Measurements from ENCODE around the gene FNDC11. TPM values are rescaled to one million over a fixed set of nuclear protein-coding genes. Genes with fewer than 3 reads are reported as not detected.
A peak's percentile ranks its signal among the peaks of the same experiment; 100 is the strongest.

Gene FNDC11
- total RNA-seq, 2 donors from 2014 or later = 0.66 to 2.9 TPM

DNA sequence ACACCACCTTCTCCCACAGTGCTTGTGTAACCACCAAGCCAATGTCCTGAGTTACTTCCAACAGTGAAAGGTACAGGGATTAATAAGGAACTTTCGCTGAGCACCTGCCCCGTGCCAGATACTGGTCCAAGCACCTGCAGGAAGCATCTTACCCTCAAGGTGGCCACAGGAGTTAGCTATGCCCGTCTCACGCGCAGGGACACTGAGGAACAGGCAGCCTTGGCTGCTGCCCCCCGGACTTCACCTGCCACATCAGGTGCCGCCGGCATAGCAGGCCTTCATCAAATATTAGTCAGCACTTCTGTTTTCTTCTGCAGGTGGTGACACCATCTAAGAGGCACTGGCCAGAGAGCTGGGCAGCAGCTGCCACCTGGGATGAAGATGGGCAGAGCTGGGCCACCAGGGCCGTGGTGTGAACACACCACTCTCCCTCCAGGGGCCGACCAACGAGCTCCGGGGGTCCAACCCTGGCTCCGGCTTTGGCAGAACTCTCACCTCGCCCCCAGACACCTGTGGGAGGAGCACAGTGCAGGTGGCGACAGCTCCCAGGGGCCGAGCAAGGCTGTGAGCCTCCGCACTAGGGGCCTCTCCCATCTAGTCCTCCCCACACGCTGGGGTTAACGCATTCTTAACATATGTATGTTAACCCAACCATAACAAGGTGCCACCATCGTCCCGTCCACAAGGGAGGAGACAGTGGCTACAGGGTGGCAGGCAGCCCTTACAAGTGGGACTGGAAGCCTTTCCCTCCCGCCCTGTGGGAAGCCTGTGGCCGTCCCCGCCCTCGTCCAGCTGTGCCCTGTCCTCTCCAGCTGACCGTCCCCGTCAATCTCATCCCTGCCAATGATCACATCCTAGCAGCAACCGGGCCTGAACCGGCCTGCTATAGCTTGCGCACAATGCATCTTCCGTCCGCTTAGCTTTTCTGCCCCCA lies 36.3 kb upstream of the FNDC11 start:
- ATAC-seq (no peak), DNase-seq (no peak)
- intact Hi-C loops (cut with DNase I) = no loop called here
- H3K27me3 ChIP-seq = peaks cover 0 to 1% of the 10 kb centered on the region in 2 donors
- WGBS, 2 donors = 86 to 92% methylated on average over 17 to 32 of the region's 32 CpGs
- no peak overlapping the region for H3K27ac ChIP-seq
- peaks cover 24% of the 10 kb centered on the region for H3K4me1 ChIP-seq
- TF ChIP-seq, protein P1, sequence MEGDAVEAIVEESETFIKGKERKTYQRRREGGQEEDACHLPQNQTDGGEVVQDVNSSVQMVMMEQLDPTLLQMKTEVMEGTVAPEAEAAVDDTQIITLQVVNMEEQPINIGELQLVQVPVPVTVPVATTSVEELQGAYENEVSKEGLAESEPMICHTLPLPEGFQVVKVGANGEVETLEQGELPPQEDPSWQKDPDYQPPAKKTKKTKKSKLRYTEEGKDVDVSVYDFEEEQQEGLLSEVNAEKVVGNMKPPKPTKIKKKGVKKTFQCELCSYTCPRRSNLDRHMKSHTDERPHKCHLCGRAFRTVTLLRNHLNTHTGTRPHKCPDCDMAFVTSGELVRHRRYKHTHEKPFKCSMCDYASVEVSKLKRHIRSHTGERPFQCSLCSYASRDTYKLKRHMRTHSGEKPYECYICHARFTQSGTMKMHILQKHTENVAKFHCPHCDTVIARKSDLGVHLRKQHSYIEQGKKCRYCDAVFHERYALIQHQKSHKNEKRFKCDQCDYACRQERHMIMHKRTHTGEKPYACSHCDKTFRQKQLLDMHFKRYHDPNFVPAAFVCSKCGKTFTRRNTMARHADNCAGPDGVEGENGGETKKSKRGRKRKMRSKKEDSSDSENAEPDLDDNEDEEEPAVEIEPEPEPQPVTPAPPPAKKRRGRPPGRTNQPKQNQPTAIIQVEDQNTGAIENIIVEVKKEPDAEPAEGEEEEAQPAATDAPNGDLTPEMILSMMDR (IDR thresholded peaks at IDR 0.05) = no peak
- TF ChIP-seq POLR2A (IDR thresholded peaks at IDR 0.05) = no peak
- no peak overlapping the region for H3K4me3 ChIP-seq
- H3K36me3 ChIP-seq (replicated peaks in 1 of 2; ENCODE audit: insufficient read depth in 1 of 2, low read depth in 2 of 2) = no peaks in the 10 kb centered on the region
- no peaks in the 10 kb centered on the region for H3K9me3 ChIP-seq

DNA sequence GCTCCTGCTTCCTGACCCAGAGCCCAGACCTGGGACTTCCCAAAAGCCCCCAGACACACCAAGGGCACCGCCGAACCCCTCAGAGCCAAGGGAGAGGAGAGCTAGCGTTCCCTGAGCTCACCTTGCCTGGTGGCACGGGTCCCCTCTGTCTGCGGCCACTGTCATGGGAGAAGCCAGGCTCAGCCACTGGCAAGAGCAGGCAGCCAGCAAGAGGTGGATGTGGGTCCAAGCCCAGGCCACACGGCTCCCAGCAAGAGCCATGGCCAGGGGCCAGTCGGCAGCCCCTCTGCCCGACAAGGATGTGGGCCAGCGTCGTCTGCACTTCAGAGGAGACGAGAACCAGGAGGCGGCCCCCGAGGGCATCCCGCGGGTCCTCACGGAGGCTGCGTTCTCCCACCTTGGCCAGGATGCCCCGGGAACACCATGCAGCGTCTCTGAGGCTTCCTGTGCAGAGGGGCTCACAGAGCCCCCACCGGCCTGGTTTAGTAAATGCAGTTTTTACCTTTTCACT lies 35.6 kb upstream of the FNDC11 start:
- ATAC-seq (no peak), DNase-seq (no peak)
- 75 to 82% methylated on average over 4 to 20 of the region's 20 CpGs for WGBS, 2 donors
- H3K4me1 ChIP-seq = peaks cover 24% of the 10 kb centered on the region
- H3K4me3 ChIP-seq = no peak overlapping the region
- no peaks in the 10 kb centered on the region for H3K36me3 ChIP-seq (replicated peaks in 1 of 2; ENCODE audit: insufficient read depth in 1 of 2, low read depth in 2 of 2)
- intact Hi-C loops (cut with DNase I) = no loop called here
- H3K27me3 ChIP-seq = no peaks in the 10 kb centered on the region
- H3K27ac ChIP-seq = no peak overlapping the region
- H3K9me3 ChIP-seq = no peaks in the 10 kb centered on the region
- TF ChIP-seq POLR2A (IDR thresholded peaks at IDR 0.05) = no peak
- TF ChIP-seq, protein P1 (IDR thresholded peaks at IDR 0.05) = no peak

DNA sequence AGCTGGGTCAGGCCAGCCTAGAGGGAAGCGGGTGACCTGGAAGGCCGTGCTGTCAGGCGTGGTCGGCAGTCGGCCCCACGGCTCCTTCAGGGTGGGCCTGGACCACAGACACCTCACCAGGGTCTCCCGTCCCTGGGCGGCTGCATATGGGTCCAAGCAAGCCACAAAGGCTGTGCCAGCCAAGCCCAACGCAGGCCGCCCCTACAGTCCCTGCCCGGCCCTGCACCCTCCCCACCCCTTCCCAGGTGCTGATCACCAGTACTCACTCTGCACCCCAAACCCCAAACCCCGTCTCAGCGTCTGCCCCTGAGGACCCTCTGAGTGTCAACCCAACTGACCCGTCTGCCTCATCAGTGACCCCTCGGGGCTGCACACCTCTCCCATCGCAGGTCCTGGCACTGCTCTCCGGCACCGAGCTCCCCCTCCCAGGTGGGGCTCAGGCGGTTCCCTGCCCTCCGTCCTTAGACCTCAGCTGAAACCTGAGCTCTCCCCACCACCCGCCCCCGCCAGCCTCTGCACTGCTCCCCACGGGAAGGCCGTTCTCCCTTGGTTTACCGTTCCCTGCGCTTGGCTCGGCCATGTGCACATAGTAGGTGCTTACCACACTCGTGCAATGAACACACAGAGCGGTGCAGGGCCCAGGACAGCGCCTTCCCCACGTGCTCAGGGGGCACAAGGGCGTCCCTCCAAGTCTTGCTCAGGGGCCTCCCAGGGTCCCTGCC lies 34.9 kb upstream of the FNDC11 start:
- whole genome bisulfite sequencing, 2 donors = 72 to 86% methylated on average over 8 to 31 of the region's 32 CpGs
- H3K36me3 ChIP-seq (replicated peaks in 1 of 2; ENCODE audit: insufficient read depth in 1 of 2, low read depth in 2 of 2) = no peaks in the 10 kb centered on the region
- peak overlapping the region in 2 of 4 donors; percentile 90 to 99 for H3K27ac ChIP-seq
- H3K4me1 ChIP-seq = peaks cover 24% of the 10 kb centered on the region
- H3K27me3 ChIP-seq = no peaks in the 10 kb centered on the region
- ATAC-seq (no peak), DNase-seq (peak in 1 of 4 donors; percentile 18)
- TF ChIP-seq, protein P1 (IDR thresholded peaks at IDR 0.05) = no peak
- no peak for TF ChIP-seq POLR2A (IDR thresholded peaks at IDR 0.05)
- intact Hi-C loops (cut with DNase I) = no loop called here
- no peaks in the 10 kb centered on the region for H3K9me3 ChIP-seq
- H3K4me3 ChIP-seq = no peak overlapping the region

DNA sequence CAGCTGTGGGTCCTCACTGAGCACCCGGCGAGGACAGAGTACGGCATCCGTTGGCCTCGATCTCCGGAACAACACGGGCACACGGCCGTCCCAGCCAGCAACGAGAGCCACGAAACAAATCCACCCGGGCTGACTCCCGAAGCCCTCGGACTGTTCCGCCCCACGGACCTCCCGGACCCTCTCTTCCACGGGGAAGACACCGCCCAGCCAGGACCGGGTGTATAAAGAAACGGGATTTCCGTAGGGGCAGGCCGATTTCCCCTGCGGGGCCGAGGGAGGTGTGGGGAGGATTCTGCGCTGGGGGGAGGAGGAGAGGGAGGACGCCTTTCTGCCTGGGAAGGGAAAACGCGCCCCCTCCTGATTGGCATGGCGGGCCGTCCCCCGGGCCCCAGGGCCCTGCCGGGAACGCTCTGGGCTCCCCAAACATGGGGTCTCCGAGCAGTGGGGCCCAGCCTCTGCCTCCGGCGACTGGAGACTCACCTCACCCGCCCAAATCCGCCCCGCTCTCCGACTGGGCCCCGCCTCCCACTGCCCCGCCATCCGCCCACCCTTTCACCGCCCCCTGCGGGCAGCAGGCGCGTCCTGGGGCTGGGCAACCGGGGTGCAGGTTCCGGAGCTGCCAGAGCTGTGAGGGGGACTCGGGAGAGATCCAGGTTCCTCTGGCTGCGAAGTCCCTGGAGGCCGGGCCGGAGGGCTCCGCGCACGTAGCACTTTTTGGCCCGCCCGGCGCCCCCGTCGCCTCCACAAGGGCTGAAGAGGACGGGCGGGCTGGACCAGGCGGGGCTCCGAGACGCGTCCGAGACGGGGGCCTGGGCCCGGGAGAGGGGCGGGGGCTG lies 34.1 kb upstream of the FNDC11 start:
- intact Hi-C loops (cut with DNase I) = no loop called here

More for the DNA sequence above, 34.1 kb upstream of the FNDC11 start:
- H3K4me1 ChIP-seq = peaks cover 24% of the 10 kb centered on the region
- WGBS, 2 donors = 1 to 2% methylated on average over 15 to 68 of the region's 72 CpGs
- H3K27me3 ChIP-seq = no peaks in the 10 kb centered on the region
- no peak for TF ChIP-seq POLR2A (IDR thresholded peaks at IDR 0.05)
- TF ChIP-seq, protein P1 (IDR thresholded peaks at IDR 0.05) = peak in 3 of 7 experiments; percentile 9 to 27 (median 16)
- DNase-seq (peak in 3 of 4 donors; percentile 42 to 58 (median 50)), ATAC-seq (peak; percentile 46)
- H3K36me3 ChIP-seq (replicated peaks in 1 of 2; ENCODE audit: insufficient read depth in 1 of 2, low read depth in 2 of 2) = no peaks in the 10 kb centered on the region
- no peaks in the 10 kb centered on the region for H3K9me3 ChIP-seq
- peak overlapping the region; percentile 35 to 77 for H3K4me3 ChIP-seq
- H3K27ac ChIP-seq = peak overlapping the region; percentile 90 to 99 (median 94)
